Loucy (cell line): Measurements from ENCODE around the gene RSRP1.

Experiments used
- H2AFZ ChIP-seq: fragments of 200-600 bp; sonication (generic); 2 replicates; pipeline ENCODE4 v1.6.0; 2016; ENCODE audit warnings: antibody characterized with exemption, mild to moderate bottlenecking, low read length, moderate library complexity
- H3F3A ChIP-seq: fragments of 200-600 bp; 2 replicates; pipeline ENCODE4 v1.6.0; 2016; ENCODE audit warnings: antibody characterized with exemption, low read depth, mild to moderate bottlenecking
- H3K27me3 ChIP-seq: fragments of 200-600 bp; sonication (generic); 2 replicates; pipeline ENCODE4 v1.6.1; 2014; ENCODE audit warnings: low read length, mild to moderate bottlenecking; ENCODE audit not compliant: insufficient read depth, poor library complexity, severe bottlenecking
- H3K36me3 ChIP-seq: fragments of 200-600 bp; sonication (generic); 2 replicates; pipeline ENCODE4 v1.6.1; 2016; ENCODE audit warnings: low read length; ENCODE audit not compliant: insufficient read depth
- H3K4me1 ChIP-seq: fragments of 200-600 bp; sonication (generic); 2 replicates; pipeline ENCODE4 v1.5.1; 2014; ENCODE audit warnings: low read length, mild to moderate bottlenecking; ENCODE audit not compliant: insufficient read depth, poor library complexity, severe bottlenecking
- H3K4me2 ChIP-seq: fragments of 200-600 bp; sonication (generic); 2 replicates; pipeline ENCODE4 v1.6.0; 2014; ENCODE audit warnings: antibody characterized with exemption, low read length, low read depth, mild to moderate bottlenecking; ENCODE audit not compliant: poor library complexity, severe bottlenecking
- H3K4me3 ChIP-seq: fragments of 200-600 bp; sonication (generic); 2 replicates; pipeline ENCODE4 v1.5.1; 2014; ENCODE audit warnings: low read length, mild to moderate bottlenecking, mixed read lengths; ENCODE audit not compliant: poor library complexity, severe bottlenecking
- H3K79me2 ChIP-seq: fragments of 200-600 bp; sonication (generic); 2 replicates; pipeline ENCODE4 v1.6.1; 2014; ENCODE audit warnings: low read length; ENCODE audit not compliant: insufficient read depth
- H3K9ac ChIP-seq: fragments of 200-600 bp; sonication (generic); 2 replicates; pipeline ENCODE4 v1.6.0; 2014; ENCODE audit warnings: mild to moderate bottlenecking, low read depth, low read length, moderate library complexity; ENCODE audit not compliant: poor library complexity, severe bottlenecking
- H3K9me2 ChIP-seq: fragments of 200-600 bp; sonication (generic); replicated peaks from 2 replicates; pipeline ENCODE4 v1.6.1; 2016; ENCODE audit warnings: low read depth, low read length, mixed read lengths
- H3K9me3 ChIP-seq: fragments of 200-600 bp; sonication (generic); 2 replicates; pipeline ENCODE4 v1.6.1; 2014; ENCODE audit warnings: mild to moderate bottlenecking, antibody characterized with exemption, low read length, low read depth; ENCODE audit not compliant: insufficient read depth
- H4K20me1 ChIP-seq: fragments of 200-600 bp; sonication (generic); 2 replicates; pipeline ENCODE4 v1.6.0; 2014; ENCODE audit warnings: antibody characterized with exemption, low read length, mild to moderate bottlenecking; ENCODE audit not compliant: insufficient read depth, poor library complexity, severe bottlenecking
- CTCF ChIP-seq: fragments of 200-600 bp; sonication (generic); conservative IDR thresholded peaks from 2 replicates; pipeline ENCODE4 v1.5.1; 2014; ENCODE audit warnings: mild to moderate bottlenecking, antibody characterized with exemption, low read length
- EZH2phosphoT487 ChIP-seq: fragments of 200-600 bp; IDR thresholded peaks from 2 replicates; pipeline ENCODE4 v1.6.1; 2018; ENCODE audit warnings: antibody characterized with exemption, mild to moderate bottlenecking, moderate library complexity, borderline replicate concordance

RSRP1 gene

DNA sequence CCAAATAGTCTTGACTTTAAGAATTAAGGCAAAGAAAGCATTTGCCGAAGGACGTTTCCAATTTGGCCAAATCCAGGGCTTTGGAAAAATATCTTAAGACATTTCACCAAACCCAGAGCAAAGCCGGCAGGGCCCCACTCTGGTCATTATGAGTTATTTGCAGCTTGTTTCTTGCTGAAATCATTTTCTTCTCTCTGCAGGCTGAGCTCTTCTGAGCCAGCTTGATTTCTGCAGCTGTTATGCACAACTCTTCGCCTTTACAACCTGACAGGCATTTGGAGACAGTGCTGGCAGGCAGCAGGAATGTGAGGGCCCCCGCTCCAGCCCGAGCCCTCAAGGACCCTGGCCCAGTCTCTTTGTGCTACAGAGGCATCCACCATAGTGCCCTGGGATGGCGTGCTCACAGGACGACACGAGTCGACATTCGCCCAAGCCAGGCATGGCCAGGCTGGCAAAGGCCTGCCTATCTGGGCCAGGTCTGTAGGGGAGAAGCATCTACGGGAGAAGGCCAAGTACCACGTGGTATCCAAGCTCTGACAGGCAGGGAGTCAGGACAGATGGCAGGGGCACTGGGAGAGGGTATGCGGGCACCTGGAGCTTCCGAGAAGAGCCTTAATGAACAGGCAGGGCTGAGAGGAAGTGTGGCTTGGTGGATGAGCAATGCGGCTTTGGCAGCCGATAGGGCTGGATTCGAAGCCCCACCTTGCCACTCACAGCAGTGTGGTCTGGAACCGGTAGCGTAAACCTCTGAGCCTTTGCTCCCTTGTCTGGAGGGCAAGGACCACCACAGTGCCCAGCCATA lies 47.2 kb downstream of the RSRP1 start:
- Histone ChIP-seq H3K36me3 (no peaks in the 10 kb centered on the region), H3K9me2 (no peaks in the 10 kb centered on the region), H3F3A (no peaks in the 10 kb centered on the region), H3K9ac (no peak overlapping the region), H2AFZ (no peak overlapping the region), H3K27me3 (no peaks in the 10 kb centered on the region), H3K4me2 (no peak overlapping the region), H3K9me3 (no peaks in the 10 kb centered on the region), H3K79me2 (no peaks in the 10 kb centered on the region), H3K4me1 (no peaks in the 10 kb centered on the region), H3K4me3 (no peak overlapping the region), H4K20me1 (no peaks in the 10 kb centered on the region)
- TF ChIP-seq EZH2phosphoT487 (no peak), CTCF (no peak)

DNA sequence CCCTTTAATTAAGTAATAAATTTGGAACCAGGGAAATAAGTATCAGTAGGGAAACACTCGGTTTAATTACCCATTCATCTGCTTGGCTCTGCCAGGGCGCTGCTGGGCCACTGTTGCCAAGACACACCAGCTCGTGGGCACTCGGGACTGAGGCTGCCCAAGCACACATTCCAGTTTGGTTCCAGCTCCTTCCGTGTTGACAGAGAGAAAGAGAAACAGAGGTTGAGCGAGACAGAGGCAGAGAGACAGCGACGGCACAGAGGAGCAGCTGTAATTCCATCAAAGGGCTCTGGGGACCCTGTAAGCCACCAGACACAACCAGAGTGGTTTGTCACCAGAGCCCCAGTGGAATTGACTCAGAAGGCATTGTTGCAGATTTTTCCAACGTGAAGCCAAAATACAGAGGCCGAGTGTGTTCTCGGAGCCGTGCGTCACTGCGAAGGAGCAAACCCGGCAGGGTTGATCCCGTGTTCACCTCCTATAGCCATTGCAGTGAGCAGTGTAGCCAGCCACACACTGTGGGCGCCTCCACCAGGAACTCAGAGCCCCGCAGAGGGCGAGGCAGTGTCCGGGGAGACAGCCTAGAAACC lies 48.5 kb downstream of the RSRP1 start:
- Histone ChIP-seq H3K36me3 (no peaks in the 10 kb centered on the region), H3K79me2 (no peaks in the 10 kb centered on the region), H3K9ac (no peak overlapping the region), H3K9me2 (no peaks in the 10 kb centered on the region), H3K4me3 (no peak overlapping the region), H3K4me2 (no peak overlapping the region), H3K4me1 (no peaks in the 10 kb centered on the region), H4K20me1 (no peaks in the 10 kb centered on the region), H3F3A (no peaks in the 10 kb centered on the region), H2AFZ (no peak overlapping the region), H3K9me3 (no peaks in the 10 kb centered on the region), H3K27me3 (no peaks in the 10 kb centered on the region)
- no peak for TF ChIP-seq EZH2phosphoT487
- TF ChIP-seq CTCF: peak; percentile 35

- Histone ChIP-seq H3K27me3 (no peaks in the 10 kb centered on the region), H3K4me2 (no peak overlapping the region), H2AFZ (no peak overlapping the region)
Measured at GRCh38 chr1:25197982-25198662, 49.1 kb downstream of the RSRP1 start.

More at GRCh38 chr1:25197982-25198662, 49.1 kb downstream of the RSRP1 start:
- Histone ChIP-seq H3F3A (no peaks in the 10 kb centered on the region), H3K9ac (no peak overlapping the region), H3K4me3 (no peak overlapping the region), H4K20me1 (no peaks in the 10 kb centered on the region), H3K79me2 (no peaks in the 10 kb centered on the region), H3K9me2 (no peaks in the 10 kb centered on the region), H3K36me3 (no peaks in the 10 kb centered on the region), H3K4me1 (no peaks in the 10 kb centered on the region), H3K9me3 (no peaks in the 10 kb centered on the region)
- no peak for TF ChIP-seq EZH2phosphoT487
